Neuron (in vitro differentiated cells): ENCODE measurements around the gene SYT1.

ENCODE experiments used
- H2AFZ ChIP-seq: one replicate; pipeline ENCODE4 v1.6.1; 2013; ENCODE audit warnings: low read depth, mild to moderate bottlenecking, inconsistent platforms, low read length, moderate library complexity
- H3K27me3 ChIP-seq: one replicate; pipeline ENCODE4 v1.6.1; 2013; ENCODE audit warnings: low read length; ENCODE audit not compliant: insufficient read depth
- H3K36me3 ChIP-seq: one replicate; pipeline ENCODE4 v1.6.1; 2013; ENCODE audit warnings: low read length; ENCODE audit not compliant: insufficient read depth
- H3K4me1 ChIP-seq: one replicate; pipeline ENCODE4 v1.6.1; 2013; ENCODE audit warnings: low read length; ENCODE audit not compliant: insufficient read depth
- H3K4me3 ChIP-seq: 2 replicates; pipeline ENCODE4 v1.5.1; 2013; ENCODE audit warnings: mild to moderate bottlenecking, low read length, moderate library complexity
- H3K9me3 ChIP-seq: one replicate; pipeline ENCODE4 v1.6.1; 2013; ENCODE audit warnings: low read length

The SYT1 gene

GRCh38 chr12:79482921-79483320, 618.3 kb downstream of the SYT1 start:
- no peak overlapping the region for H2AFZ ChIP-seq
- H3K4me1 ChIP-seq, result no peaks in the 10 kb centered on the region
- no peaks in the 10 kb centered on the region for H3K27me3 ChIP-seq

GRCh38 chr12:79486154-79486553, 621.6 kb downstream of the SYT1 start:
- no peaks in the 10 kb centered on the region for H3K27me3 ChIP-seq
- H3K4me1 ChIP-seq, result no peaks in the 10 kb centered on the region
- H3K4me3 ChIP-seq, result no peak overlapping the region
- no peaks in the 10 kb centered on the region for H3K9me3 ChIP-seq
- H2AFZ ChIP-seq, result no peak overlapping the region
- H3K36me3 ChIP-seq, result no peaks in the 10 kb centered on the region

More at GRCh38 chr12:79482921-79483320, 618.3 kb downstream of the SYT1 start:
- Histone ChIP-seq H3K4me3 (no peak overlapping the region), H3K9me3 (no peaks in the 10 kb centered on the region), H3K36me3 (no peaks in the 10 kb centered on the region)

GRCh38 chr12:79487386-79488110, 623.0 kb downstream of the SYT1 start:
- peaks cover under 1% of the 10 kb centered on the region for H3K9me3 ChIP-seq
- no peak overlapping the region for H3K4me3 ChIP-seq
- no peak overlapping the region for H2AFZ ChIP-seq
- no peaks in the 10 kb centered on the region for H3K36me3 ChIP-seq
- no peaks in the 10 kb centered on the region for H3K4me1 ChIP-seq
- no peaks in the 10 kb centered on the region for H3K27me3 ChIP-seq
